GM10266 (cell line): ENCODE results near the gene SLC25A36.

Source experiments
- DNase-seq: peaks from one replicate; pipeline ENCODE4 v3.0.0; 2012; ENCODE audit errors: extremely low spot score
- TF ChIP-seq, protein P1 (sequence below): IDR thresholded peaks from 2 replicates; pipeline ENCODE4 v1.5.1; 2012; ENCODE audit warnings: mild to moderate bottlenecking, low read depth; ENCODE audit not compliant: control insufficient read depth, insufficient read depth; ENCODE audit errors: missing control alignments

The SLC25A36 gene

DNA sequence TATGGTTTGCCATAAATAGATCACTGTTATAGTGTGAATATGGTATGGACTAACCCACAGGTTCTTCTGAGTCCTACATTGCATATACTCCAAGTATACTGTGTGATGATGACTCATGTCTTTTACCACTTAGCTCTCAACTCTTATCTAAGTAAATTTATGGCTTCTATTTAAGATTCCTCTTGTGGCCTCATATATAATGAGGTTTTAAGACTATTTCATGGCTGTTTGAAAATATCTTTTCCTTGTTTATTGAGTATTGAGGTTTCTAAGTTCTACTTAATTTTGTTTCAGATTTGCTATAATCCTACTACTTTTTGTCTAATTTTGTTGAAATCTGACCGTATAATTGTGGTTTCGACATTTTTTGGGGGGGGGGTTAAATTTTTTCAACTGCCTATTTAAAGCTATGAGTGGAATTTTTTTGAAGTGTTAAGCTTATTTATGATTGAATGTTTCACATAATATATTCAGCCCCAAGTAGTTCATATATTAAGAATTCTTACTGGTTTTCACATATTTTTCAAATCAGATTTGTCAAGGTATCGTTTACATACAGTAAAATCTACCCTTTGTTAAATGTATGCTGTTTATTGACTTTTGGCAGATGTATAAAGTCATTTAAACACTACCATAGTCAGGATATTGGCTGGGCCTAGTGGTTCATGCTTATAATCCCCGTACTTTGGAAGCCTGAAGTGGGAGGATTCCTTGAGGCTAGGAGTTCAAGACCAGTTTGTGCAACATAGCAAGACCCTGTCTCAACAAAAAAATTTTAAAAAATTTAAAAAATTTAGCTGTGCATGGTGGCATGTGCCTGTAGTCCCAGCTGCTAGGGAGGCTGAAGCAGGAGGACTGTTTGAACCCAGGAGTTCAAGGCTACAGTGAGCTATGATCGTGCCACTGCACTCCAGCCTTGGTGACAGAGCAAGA, 11.7 kb downstream of the SLC25A36 start:
- DNase-seq = no peak
- TF ChIP-seq, protein P1, sequence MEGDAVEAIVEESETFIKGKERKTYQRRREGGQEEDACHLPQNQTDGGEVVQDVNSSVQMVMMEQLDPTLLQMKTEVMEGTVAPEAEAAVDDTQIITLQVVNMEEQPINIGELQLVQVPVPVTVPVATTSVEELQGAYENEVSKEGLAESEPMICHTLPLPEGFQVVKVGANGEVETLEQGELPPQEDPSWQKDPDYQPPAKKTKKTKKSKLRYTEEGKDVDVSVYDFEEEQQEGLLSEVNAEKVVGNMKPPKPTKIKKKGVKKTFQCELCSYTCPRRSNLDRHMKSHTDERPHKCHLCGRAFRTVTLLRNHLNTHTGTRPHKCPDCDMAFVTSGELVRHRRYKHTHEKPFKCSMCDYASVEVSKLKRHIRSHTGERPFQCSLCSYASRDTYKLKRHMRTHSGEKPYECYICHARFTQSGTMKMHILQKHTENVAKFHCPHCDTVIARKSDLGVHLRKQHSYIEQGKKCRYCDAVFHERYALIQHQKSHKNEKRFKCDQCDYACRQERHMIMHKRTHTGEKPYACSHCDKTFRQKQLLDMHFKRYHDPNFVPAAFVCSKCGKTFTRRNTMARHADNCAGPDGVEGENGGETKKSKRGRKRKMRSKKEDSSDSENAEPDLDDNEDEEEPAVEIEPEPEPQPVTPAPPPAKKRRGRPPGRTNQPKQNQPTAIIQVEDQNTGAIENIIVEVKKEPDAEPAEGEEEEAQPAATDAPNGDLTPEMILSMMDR = no peak

DNA sequence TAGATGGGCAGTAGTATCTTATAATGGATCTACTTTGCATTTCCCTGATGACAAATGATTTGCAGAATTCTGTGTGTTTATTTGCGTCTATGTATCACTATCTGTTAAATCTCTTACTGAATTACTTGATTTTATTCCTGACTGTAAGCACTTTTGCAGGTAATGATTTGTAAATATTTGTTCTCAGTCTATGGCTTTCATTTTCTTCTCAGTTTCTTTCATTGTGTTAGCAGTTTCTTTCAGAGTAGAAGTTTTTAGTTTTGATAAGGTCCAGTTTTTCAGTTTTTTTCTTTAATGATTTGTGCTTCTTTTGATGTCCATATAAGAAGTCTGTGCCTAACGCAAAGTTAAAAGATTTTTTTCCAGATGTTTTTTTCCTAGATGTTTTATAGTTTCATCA, 12.9 kb downstream of the SLC25A36 start:
- TF ChIP-seq, protein P1 = no peak
- no peak for DNase-seq

GRCh38 chr3:140955645-140956044, 14.0 kb downstream of the SLC25A36 start:
- DNase-seq = no peak
- TF ChIP-seq, protein P1 = no peak

GRCh38 chr3:140956058-140956835, 14.6 kb downstream of the SLC25A36 start:
- TF ChIP-seq, protein P1 = no peak
- DNase-seq = no peak

GRCh38 chr3:140972833-140973232, 31.2 kb downstream of the SLC25A36 start:
- TF ChIP-seq, protein P1 = peak; percentile 18
- no peak for DNase-seq

GRCh38 chr3:140974900-140975299, 33.3 kb downstream of the SLC25A36 start:
- TF ChIP-seq, protein P1 = no peak
- DNase-seq = no peak
